Peyer's patch (tissue), 4 donors: Measurements from ENCODE around the gene HRG.

ENCODE experiments used
- CTCF ChIP-seq, 6 experiments: fragments of 450-650 bp in 4 of 6; fragments of 200-600 bp in 2 of 6; sonication (generic) in 1 of 6; IDR thresholded peaks; one replicate each; pipeline ENCODE4 v1.5.1; 2017 to 2019; ENCODE audit warnings: antibody characterized with exemption in 6 of 6, mild to moderate bottlenecking in 3 of 6, moderate library complexity in 1 of 6
- POLR2A ChIP-seq, 2 donors: fragments of 450-650 bp; IDR thresholded peaks; one replicate each; pipeline ENCODE4 v1.5.1; 2017; ENCODE audit warnings: antibody characterized with exemption in 2 of 2, mild to moderate bottlenecking in 2 of 2, moderate library complexity in 2 of 2

GRCh38 chr3:186628756-186629155 lies 37.1 kb upstream of the HRG start:
- TF ChIP-seq CTCF (IDR thresholded peaks at IDR 0.05) (no peak), POLR2A (IDR thresholded peaks at IDR 0.05) (no peak)
